H9 (cell line): ENCODE data around the gene COMMD10. TPM values are rescaled to one million over a fixed set of nuclear protein-coding genes. Genes with fewer than 3 reads are reported as not detected.

Source experiments
- DNase-seq: peaks from one replicate; pipeline ENCODE4 v3.0.0-alpha.2; 2017
- H2AFZ ChIP-seq: one replicate; pipeline ENCODE4 v1.6.1; 2013; ENCODE audit warnings: mild to moderate bottlenecking, low read length, control low read depth, moderate library complexity
- H2AK5ac ChIP-seq: 2 replicates; pipeline ENCODE4 v1.6.1; 2013; ENCODE audit warnings: low read length, control low read depth, mixed read lengths; ENCODE audit not compliant: insufficient read length
- H2BK120ac ChIP-seq: one replicate; pipeline ENCODE4 v1.6.1; 2013; ENCODE audit warnings: low read depth, mild to moderate bottlenecking, low read length, control low read depth, inconsistent platforms; ENCODE audit not compliant: poor library complexity, severe bottlenecking
- H2BK12ac ChIP-seq: 2 replicates; pipeline ENCODE4 v1.6.1; 2013; ENCODE audit warnings: low read length, control low read depth, mixed read lengths, low read depth; ENCODE audit not compliant: insufficient read length
- H2BK15ac ChIP-seq: 2 replicates; pipeline ENCODE4 v1.6.1; 2013; ENCODE audit warnings: low read depth, low read length, control low read depth
- H2BK20ac ChIP-seq: one replicate; pipeline ENCODE4 v1.6.1; 2013; ENCODE audit warnings: low read depth, mild to moderate bottlenecking, low read length, control low read depth, inconsistent platforms; ENCODE audit not compliant: poor library complexity, severe bottlenecking
- H2BK5ac ChIP-seq: 2 replicates; pipeline ENCODE4 v1.6.1; 2013; ENCODE audit warnings: low read length, control low read depth, mixed read lengths; ENCODE audit not compliant: insufficient read length
- H3K14ac ChIP-seq: 2 replicates; pipeline ENCODE4 v1.6.1; 2013; ENCODE audit warnings: low read length, control low read depth; ENCODE audit not compliant: insufficient read depth
- H3K18ac ChIP-seq: 2 replicates; pipeline ENCODE4 v1.6.1; 2013; ENCODE audit warnings: low read depth, mild to moderate bottlenecking, mixed read lengths, low read length, control low read depth; ENCODE audit not compliant: insufficient read length
- H3K23ac ChIP-seq: 2 replicates; pipeline ENCODE4 v1.6.1; 2013; ENCODE audit warnings: low read length, control low read depth, mixed read lengths, low read depth; ENCODE audit not compliant: insufficient read length
- H3K23me2 ChIP-seq: 2 replicates; pipeline ENCODE4 v1.6.1; 2013; ENCODE audit warnings: low read depth, mild to moderate bottlenecking, mixed read lengths, low read length, control low read depth; ENCODE audit not compliant: insufficient read length, poor library complexity, severe bottlenecking
- H3K27ac ChIP-seq: 2 replicates; pipeline ENCODE4 v1.5.1; 2013; ENCODE audit warnings: low read length, control low read depth, mixed read lengths, low read depth; ENCODE audit not compliant: insufficient read length
- H3K27me3 ChIP-seq: 2 replicates; pipeline ENCODE4 v1.6.1; 2013; ENCODE audit warnings: low read length, control low read depth, inconsistent platforms; ENCODE audit not compliant: insufficient read depth
- H3K4ac ChIP-seq: 2 replicates; pipeline ENCODE4 v1.6.1; 2013; ENCODE audit warnings: low read depth, mild to moderate bottlenecking, control low read depth, inconsistent platforms, low read length, moderate library complexity
- H3K4me1 ChIP-seq: 2 replicates; pipeline ENCODE4 v1.6.1; 2013; ENCODE audit warnings: low read length, control low read depth, inconsistent platforms; ENCODE audit not compliant: insufficient read depth
- H3K4me2 ChIP-seq: 2 replicates; pipeline ENCODE4 v1.6.1; 2013; ENCODE audit warnings: low read length, control low read depth, mixed read lengths; ENCODE audit not compliant: insufficient read length, insufficient read depth
- H3K56ac ChIP-seq: 2 replicates; pipeline ENCODE4 v1.6.1; 2013; ENCODE audit warnings: low read depth, mild to moderate bottlenecking, mixed read lengths, low read length, control low read depth; ENCODE audit not compliant: insufficient read length
- H3K79me1 ChIP-seq: 2 replicates; pipeline ENCODE4 v1.6.1; 2013; ENCODE audit warnings: low read depth, mild to moderate bottlenecking, moderate library complexity, low read length, control low read depth, inconsistent platforms; ENCODE audit not compliant: insufficient read depth, poor library complexity, severe bottlenecking
- H3K79me2 ChIP-seq: 2 replicates; pipeline ENCODE4 v1.6.1; 2013; ENCODE audit warnings: low read length, control low read depth, inconsistent platforms; ENCODE audit not compliant: insufficient read depth
- H3K9ac ChIP-seq: 2 replicates; pipeline ENCODE4 v1.6.1; 2013; ENCODE audit warnings: low read length, control low read depth, mixed read lengths; ENCODE audit not compliant: insufficient read length; ENCODE audit errors: extremely low read depth
- H3K9me3 ChIP-seq: one replicate; pipeline ENCODE4 v1.6.1; 2013; ENCODE audit warnings: low read depth, low read length, inconsistent platforms; ENCODE audit not compliant: control insufficient read depth
- H3T11ph ChIP-seq: one replicate; pipeline ENCODE4 v1.6.1; 2013; ENCODE audit warnings: mild to moderate bottlenecking, low read length, control low read depth, inconsistent platforms
- H4K20me1 ChIP-seq: one replicate; pipeline ENCODE4 v1.6.1; 2013; ENCODE audit not compliant: control insufficient read depth, insufficient read length, insufficient read depth
- H4K5ac ChIP-seq: 2 replicates; pipeline ENCODE4 v1.6.1; 2013; ENCODE audit warnings: low read depth, mild to moderate bottlenecking, mixed read lengths, low read length, control low read depth; ENCODE audit not compliant: insufficient read length
- H4K8ac ChIP-seq: replicated peaks from 2 replicates; pipeline ENCODE4 v1.6.1; 2013; ENCODE audit warnings: low read length, control low read depth, mixed read lengths, low read depth; ENCODE audit not compliant: insufficient read length
- H4K91ac ChIP-seq: 2 replicates; pipeline ENCODE4 v1.6.1; 2013; ENCODE audit warnings: low read depth, mild to moderate bottlenecking, moderate library complexity, mixed read lengths, low read length, control low read depth; ENCODE audit not compliant: insufficient read length
- H3K27ac Mint-ChIP-seq, 3 experiments: 2 replicates in 2 of 3; 3 replicates in 1 of 3; pipeline ENCODE4 v1.8.0; 2020 to 2021; ENCODE audit warnings: mixed read lengths in 3 of 3, mild to moderate bottlenecking in 1 of 3, moderate library complexity in 1 of 3
- H3K27me3 Mint-ChIP-seq: 2 replicates; pipeline ENCODE4 v1.8.0; 2021; ENCODE audit warnings: low read depth, mild to moderate bottlenecking, moderate library complexity, mixed read lengths
- H3K36me3 Mint-ChIP-seq, 3 experiments: 2 replicates in 2 of 3; 3 replicates in 1 of 3; pipeline ENCODE4 v1.8.0; 2020 to 2021; ENCODE audit warnings: low read depth in 3 of 3, mixed read lengths in 3 of 3; ENCODE audit not compliant: insufficient read depth in 1 of 3
- H3K4me1 Mint-ChIP-seq, 2 experiments: 2 replicates each; pipeline ENCODE4 v1.8.0; 2020; ENCODE audit warnings: mixed read lengths in 2 of 2
- H3K4me3 Mint-ChIP-seq, 2 experiments: 2 replicates in 1 of 2; 3 replicates in 1 of 2; pipeline ENCODE4 v1.8.0; 2020 to 2021; ENCODE audit warnings: mild to moderate bottlenecking in 2 of 2, mixed read lengths in 2 of 2, moderate library complexity in 1 of 2
- H3K9me3 Mint-ChIP-seq, 2 experiments: 2 replicates in 1 of 2; 3 replicates in 1 of 2; pipeline ENCODE4 v1.8.0; 2020; ENCODE audit warnings: mild to moderate bottlenecking in 2 of 2, mixed read lengths in 2 of 2, moderate library complexity in 1 of 2
- CTCF ChIP-seq: fragments of 200-600 bp; sonication (generic); conservative IDR thresholded peaks from 3 replicates; pipeline ENCODE4 v1.8.0; 2021; ENCODE audit warnings: antibody characterized with exemption, mild to moderate bottlenecking
- total RNA-seq: library from RNA; stranded (reverse); gene quantifications from 2 replicates; pipeline ENCODE4 v1.2.1, GENCODE V29; 2021

COMMD10 gene
- total RNA-seq, 1 experiment from 2014 or later: 33.9 TPM

- no peak overlapping the region for H3K27ac ChIP-seq
- H3K27me3 Mint-ChIP-seq: no peaks in the 10 kb centered on the region
- H3K9ac ChIP-seq: no peak overlapping the region
- H3K36me3 Mint-ChIP-seq: no peaks in the 10 kb centered on the region
- H3K18ac ChIP-seq: no peak overlapping the region
- no peak overlapping the region for H3K27ac Mint-ChIP-seq
- no peaks in the 10 kb centered on the region for H3K9me3 Mint-ChIP-seq
- H3K4me2 ChIP-seq: no peak overlapping the region
- H3K56ac ChIP-seq: no peak overlapping the region
- no peak overlapping the region for H4K5ac ChIP-seq
- no peak for DNase-seq
- no peak overlapping the region for H3K23ac ChIP-seq
- H4K91ac ChIP-seq: no peak overlapping the region
- no peaks in the 10 kb centered on the region for H4K20me1 ChIP-seq
- no peaks in the 10 kb centered on the region for H3K27me3 ChIP-seq
- no peak overlapping the region for H3K4ac ChIP-seq
- no peak overlapping the region for H2BK12ac ChIP-seq
- H2AK5ac ChIP-seq: no peak overlapping the region
- H3K79me1 ChIP-seq: no peaks in the 10 kb centered on the region
- no peaks in the 10 kb centered on the region; the same call in 1 of the 2 replicates for H3K4me1 ChIP-seq
- no peak overlapping the region for H4K8ac ChIP-seq
- TF ChIP-seq CTCF: no peak
- no peak overlapping the region for H3T11ph ChIP-seq
- no peaks in the 10 kb centered on the region for H3K9me3 ChIP-seq
- H3K4me3 Mint-ChIP-seq: no peak overlapping the region
- H2BK15ac ChIP-seq: no peak overlapping the region
- H2BK20ac ChIP-seq: no peak overlapping the region
- no peaks in the 10 kb centered on the region for H3K23me2 ChIP-seq
- no peak overlapping the region for H2AFZ ChIP-seq
- H2BK5ac ChIP-seq: no peak overlapping the region
- H3K14ac ChIP-seq: no peak overlapping the region
- no peak overlapping the region for H2BK120ac ChIP-seq
- no peaks in the 10 kb centered on the region for H3K79me2 ChIP-seq
- peaks cover 4 to 9% of the 10 kb centered on the region in 2 experiments; a peak in 3 of 4 replicates for H3K4me1 Mint-ChIP-seq
Measured at GRCh38 chr5:116042375-116042774, 42.5 kb upstream of the COMMD10 start.
